ENCODE results near the gene FYTTD1. TPM values are rescaled to one million over a fixed set of nuclear protein-coding genes. Genes with fewer than 3 reads are reported as not detected.

The FYTTD1 gene
- total RNA-seq, 4 donors from 2014 or later, result 34.2 to 46.2 (median 40.3) TPM

DNA sequence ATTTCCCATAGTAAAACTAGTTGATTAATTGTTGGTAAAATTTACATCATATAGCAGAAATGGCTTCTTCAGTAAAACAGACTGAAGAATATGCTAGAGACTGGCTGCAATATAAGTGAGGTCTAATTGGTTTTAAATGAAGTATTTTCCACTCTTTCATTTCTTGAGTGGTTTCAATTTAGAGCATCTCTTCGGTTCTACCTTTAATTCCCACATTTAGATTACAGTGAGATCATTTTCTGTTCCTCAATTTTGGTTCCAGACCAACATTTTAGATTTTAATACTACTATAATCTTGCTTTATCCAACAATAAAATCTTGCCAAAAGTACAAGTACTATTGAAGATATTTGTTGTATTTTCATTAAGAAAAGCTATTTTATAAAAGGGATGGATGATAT is 40.4 kb downstream of the FYTTD1 start:
- intact Hi-C loops (cut with DNase I), result no loop called here
- no peak for DNase-seq
- no peak overlapping the region for H3K4me3 ChIP-seq (replicated peaks in 1 of 3)
- TF ChIP-seq CTCF (IDR thresholded peaks at IDR 0.05), result no peak
- no peak for TF ChIP-seq POLR2A (IDR thresholded peaks at IDR 0.05)
- peaks cover 0 to 13% of the 10 kb centered on the region in 2 donors for H3K4me1 ChIP-seq
- H3K9me3 ChIP-seq, result no peaks in the 10 kb centered on the region
- H3K27ac ChIP-seq, result no peak overlapping the region
- no peaks in the 10 kb centered on the region for H3K27me3 ChIP-seq
- H3K36me3 ChIP-seq, result no peaks in the 10 kb centered on the region
- 70 to 72% methylated on average over 1 of the region's 1 CpG for WGBS, 2 donors

DNA sequence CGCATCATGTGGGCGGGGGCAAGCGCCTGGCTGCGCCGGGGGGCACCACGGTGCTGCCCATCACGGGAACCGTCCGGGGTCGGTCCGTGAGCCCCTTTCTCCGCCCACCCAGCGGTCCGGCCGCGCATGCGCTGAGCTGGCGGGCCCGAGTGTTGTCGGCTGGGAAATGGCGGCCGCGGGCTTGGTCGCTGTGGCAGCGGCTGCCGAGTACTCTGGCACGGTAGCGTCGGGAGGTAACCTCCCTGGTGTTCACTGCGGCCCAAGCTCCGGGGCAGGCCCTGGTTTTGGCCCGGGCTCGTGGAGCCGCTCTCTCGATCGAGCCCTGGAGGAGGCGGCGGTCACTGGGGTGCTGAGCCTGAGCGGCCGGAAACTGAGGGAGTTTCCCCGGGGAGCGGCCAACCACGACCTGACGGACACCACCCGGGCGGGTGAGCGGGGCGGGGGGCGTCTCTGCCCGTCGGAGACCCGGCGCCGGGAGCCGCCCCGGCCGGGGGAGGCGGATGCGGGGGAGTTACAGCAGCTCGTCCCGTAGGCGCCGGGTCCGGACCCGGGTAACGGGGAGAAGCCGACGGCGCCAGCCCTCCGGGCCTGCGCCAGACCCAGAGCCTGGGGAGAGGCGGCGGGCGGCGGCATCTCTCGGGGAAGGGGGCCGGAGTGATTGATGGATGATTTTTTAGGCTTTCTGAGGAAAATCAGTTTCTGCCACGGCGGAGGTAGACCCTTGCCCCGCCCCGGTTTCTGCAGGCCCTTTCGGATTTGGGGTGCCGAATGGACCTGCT is 41.6 kb downstream of the FYTTD1 start, which contains the start of gene LRCH3:
Gene LRCH3, plus strand, starts transcription at position 142 of the 779 bp plus-strand sequence. Its CDS starts 25 bp downstream, at position 167.
- H3K9me3 ChIP-seq, result no peaks in the 10 kb centered on the region
- H3K27ac ChIP-seq, result peak within 1 kb of the TSS; percentile 90 to 96 (median 94)
- peak within 1 kb of the TSS; percentile 60 to 96 (median 72) for H3K4me3 ChIP-seq (replicated peaks in 1 of 3)
- peak; percentile 78 to 81 for DNase-seq
- H3K27me3 ChIP-seq, result no peaks in the 10 kb centered on the region
- peaks cover 0 to 13% of the 10 kb centered on the region in 2 donors for H3K4me1 ChIP-seq
- 0% methylated on average over 1 to 15 of the region's 83 CpGs for WGBS, 2 donors
- intact Hi-C loops (cut with DNase I), result no loop called here
- TF ChIP-seq POLR2A (IDR thresholded peaks at IDR 0.05) (peak in 1 of 2 donors; percentile 88), CTCF (IDR thresholded peaks at IDR 0.05) (no peak)
- no peaks in the 10 kb centered on the region for H3K36me3 ChIP-seq

DNA sequence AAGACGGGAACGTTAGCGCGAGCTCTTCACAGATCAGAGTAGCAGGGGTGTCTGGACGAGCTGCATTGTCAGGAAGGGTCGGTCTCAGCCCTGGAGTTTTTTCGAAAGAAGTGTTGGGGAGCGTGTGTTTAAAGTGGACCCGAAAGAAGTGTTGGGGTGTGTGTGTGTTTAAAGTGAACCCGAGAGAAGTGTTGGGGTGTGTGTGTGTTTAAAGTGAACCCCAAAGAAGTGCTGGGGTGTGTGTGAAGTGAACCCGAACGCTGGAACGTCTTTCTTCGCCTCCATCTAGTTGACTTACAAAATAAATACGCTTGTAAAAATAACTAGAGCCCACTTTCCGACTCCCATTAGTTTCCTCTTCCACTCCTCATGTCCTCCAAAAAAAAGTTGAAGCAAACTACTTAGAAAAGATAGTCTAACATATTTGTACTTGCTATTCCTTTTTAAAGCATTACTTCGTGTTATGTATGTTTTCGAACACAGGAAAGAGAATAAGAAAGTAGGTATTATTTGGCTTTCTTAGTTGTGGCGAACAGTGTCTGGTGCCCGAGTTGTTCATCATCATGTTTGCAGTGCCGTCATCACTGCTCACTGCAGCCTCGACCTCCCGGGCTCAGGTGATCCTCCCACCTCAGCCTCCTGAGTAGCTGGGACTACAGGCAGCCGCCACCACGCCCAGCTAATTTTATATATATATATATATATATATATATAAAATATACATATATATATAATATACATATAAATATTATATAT is 42.4 kb downstream of the FYTTD1 start:
- TF ChIP-seq CTCF (IDR thresholded peaks at IDR 0.05), result no peak
- no peak for TF ChIP-seq POLR2A (IDR thresholded peaks at IDR 0.05)
- no peaks in the 10 kb centered on the region for H3K9me3 ChIP-seq
- intact Hi-C loops (cut with DNase I), result no loop called here
- 23 to 26% methylated on average over 25 of the region's 25 CpGs for WGBS, 2 donors
- no peak for DNase-seq
- H3K4me3 ChIP-seq (replicated peaks in 1 of 3), result peak overlapping the region; percentile 60 to 96 (median 72)
- no peaks in the 10 kb centered on the region for H3K36me3 ChIP-seq
- H3K4me1 ChIP-seq, result peaks cover 0 to 13% of the 10 kb centered on the region in 2 donors
- H3K27ac ChIP-seq, result peak overlapping the region; percentile 90 to 96 (median 94)
- H3K27me3 ChIP-seq, result no peaks in the 10 kb centered on the region

DNA sequence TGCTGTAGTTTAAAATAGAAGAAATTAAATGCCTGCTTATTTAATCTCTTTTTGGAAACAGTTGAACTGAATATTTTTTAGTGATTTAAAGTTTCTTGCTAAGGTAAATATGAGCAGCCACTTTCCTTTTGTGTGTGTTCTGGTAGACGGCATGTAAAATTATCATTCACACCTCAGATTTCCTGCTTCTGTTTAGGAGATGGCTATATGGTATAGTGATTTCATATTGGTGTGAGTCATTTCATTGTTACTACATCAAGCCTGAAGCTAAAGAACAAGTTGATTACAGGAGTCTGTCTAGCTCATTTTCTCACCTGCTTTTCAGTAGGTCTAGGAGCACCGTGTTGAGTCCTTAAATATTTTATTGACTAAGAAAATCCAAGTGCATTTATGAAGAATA is 43.6 kb downstream of the FYTTD1 start:
- H3K27me3 ChIP-seq, result no peaks in the 10 kb centered on the region
- intact Hi-C loops (cut with DNase I), result no loop called here
- WGBS, 2 donors, result 58 to 64% methylated on average over 2 of the region's 2 CpGs

More for the DNA sequence above, 43.6 kb downstream of the FYTTD1 start:
- Histone ChIP-seq H3K4me1 (peaks cover 0 to 13% of the 10 kb centered on the region in 2 donors), H3K36me3 (no peaks in the 10 kb centered on the region), H3K4me3 (replicated peaks in 1 of 3) (no peak overlapping the region), H3K9me3 (no peaks in the 10 kb centered on the region), H3K27ac (no peak overlapping the region)
- TF ChIP-seq CTCF (IDR thresholded peaks at IDR 0.05) (no peak), POLR2A (IDR thresholded peaks at IDR 0.05) (no peak)
- DNase-seq, result no peak

Measured in thyroid gland (tissue), 4 donors.